ENCODE measurements around the gene DPEP2NB.

DNA sequence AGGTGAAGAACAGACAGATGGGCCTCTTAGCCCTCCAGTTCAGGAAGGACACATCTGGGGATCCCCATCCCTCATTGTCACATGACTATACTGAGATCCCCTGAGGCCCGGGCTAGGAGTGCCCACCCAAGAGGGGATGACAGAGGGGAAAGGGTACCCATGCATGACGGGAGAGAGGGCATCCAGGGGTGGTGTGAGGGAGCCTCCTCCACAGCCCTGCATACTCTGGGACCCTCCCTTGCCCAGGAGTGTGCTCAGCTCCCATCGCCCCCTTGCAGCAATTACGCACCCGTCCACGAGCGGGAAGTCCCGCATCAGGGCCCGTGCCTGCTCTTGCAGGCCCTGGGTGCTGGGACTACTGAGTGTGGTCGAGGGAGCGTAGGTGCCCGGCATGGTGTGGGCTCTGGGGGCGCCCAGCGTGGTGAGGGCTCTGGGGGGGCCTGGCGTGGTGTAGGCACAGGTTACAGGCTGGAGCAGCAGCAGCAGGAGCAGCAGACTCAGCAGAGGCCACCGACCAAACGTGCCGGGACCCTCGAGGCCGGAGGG lies 23.0 kb downstream of the DPEP2NB start:
- TF ChIP-seq, protein P1, sequence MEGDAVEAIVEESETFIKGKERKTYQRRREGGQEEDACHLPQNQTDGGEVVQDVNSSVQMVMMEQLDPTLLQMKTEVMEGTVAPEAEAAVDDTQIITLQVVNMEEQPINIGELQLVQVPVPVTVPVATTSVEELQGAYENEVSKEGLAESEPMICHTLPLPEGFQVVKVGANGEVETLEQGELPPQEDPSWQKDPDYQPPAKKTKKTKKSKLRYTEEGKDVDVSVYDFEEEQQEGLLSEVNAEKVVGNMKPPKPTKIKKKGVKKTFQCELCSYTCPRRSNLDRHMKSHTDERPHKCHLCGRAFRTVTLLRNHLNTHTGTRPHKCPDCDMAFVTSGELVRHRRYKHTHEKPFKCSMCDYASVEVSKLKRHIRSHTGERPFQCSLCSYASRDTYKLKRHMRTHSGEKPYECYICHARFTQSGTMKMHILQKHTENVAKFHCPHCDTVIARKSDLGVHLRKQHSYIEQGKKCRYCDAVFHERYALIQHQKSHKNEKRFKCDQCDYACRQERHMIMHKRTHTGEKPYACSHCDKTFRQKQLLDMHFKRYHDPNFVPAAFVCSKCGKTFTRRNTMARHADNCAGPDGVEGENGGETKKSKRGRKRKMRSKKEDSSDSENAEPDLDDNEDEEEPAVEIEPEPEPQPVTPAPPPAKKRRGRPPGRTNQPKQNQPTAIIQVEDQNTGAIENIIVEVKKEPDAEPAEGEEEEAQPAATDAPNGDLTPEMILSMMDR (IDR thresholded peaks at IDR 0.05): no peak
- TF ChIP-seq POLR2A (IDR thresholded peaks at IDR 0.05): no peak
